Panc1 (cell line): ENCODE results near the gene PPM1N. TPM values are rescaled to one million over a fixed set of nuclear protein-coding genes. Genes with fewer than 3 reads are reported as not detected.

ENCODE experiments used
- ATAC-seq: fragments of 200-7000 bp; cut with Tn5 transposase; 2 replicates; pipeline ENCODE4 v1.9.1; 2020; ENCODE audit warnings: mild to moderate bottlenecking, moderate library complexity
- BruUV-seq: library from RNA; stranded (reverse); fragments of 400-500 nt; replicated peaks from 2 replicates; lab custom pipeline; 2021; lab: Mats Ljungman, UMichigan
- CTCF ChIA-PET: fragments of 300-600 bp; sonication (Branson Sonifier 250); formaldehyde crosslinking; loops from one replicate; lab custom pipeline; 2022; ENCODE audit warnings: antibody characterized with exemption; lab: Charles Lee
- POLR2A ChIA-PET: fragments of 300-600 bp; sonication (Branson Sonifier 250); formaldehyde crosslinking; loops from one replicate; lab custom pipeline; 2022; ENCODE audit warnings: antibody characterized with exemption; lab: Charles Lee
- DNase-seq: peaks from one replicate; pipeline ENCODE4 v3.0.0-alpha.2; 2010; ENCODE audit warnings: low read depth, low spot score
- H3K27ac ChIP-seq: 2 replicates; pipeline ENCODE4 v1.5.1; 2011; ENCODE audit warnings: mild to moderate bottlenecking, low read length, inconsistent platforms
- H3K27me3 ChIP-seq: fragments of 200-500 bp; sonication (Bioruptor generic); 2 replicates; pipeline ENCODE4 v1.6.0; 2014; ENCODE audit warnings: low read length, inconsistent platforms; ENCODE audit not compliant: control insufficient read depth, insufficient read depth
- H3K36me3 ChIP-seq: fragments of 200-500 bp; sonication (Bioruptor generic); 2 replicates; pipeline ENCODE4 v1.5.1; 2014; ENCODE audit warnings: inconsistent platforms, mild to moderate bottlenecking, low read length, moderate library complexity; ENCODE audit not compliant: control insufficient read depth, insufficient read depth
- H3K4me1 ChIP-seq: 2 replicates; pipeline ENCODE4 v1.5.1; 2011; ENCODE audit warnings: inconsistent platforms, mild to moderate bottlenecking, low read length, moderate library complexity; ENCODE audit not compliant: control insufficient read depth, insufficient read depth
- H3K4me3 ChIP-seq, 2 experiments: 2 replicates each; pipeline ENCODE4 v1.5.1; 2011 to 2012; ENCODE audit warnings: low read depth in 2 of 2, low read length in 2 of 2, mild to moderate bottlenecking in 2 of 2, inconsistent platforms in 1 of 2, moderate library complexity in 1 of 2
- H3K9me3 ChIP-seq: fragments of 200-500 bp; sonication (Bioruptor generic); 2 replicates; pipeline ENCODE4 v1.5.1; 2014; ENCODE audit warnings: low read depth, mild to moderate bottlenecking, inconsistent platforms, low read length, moderate library complexity; ENCODE audit not compliant: control insufficient read depth, insufficient read depth
- CTCF ChIP-seq: fragments of 450-650 bp; IDR thresholded peaks from 2 replicates; pipeline ENCODE4 v1.5.1; 2017; ENCODE audit warnings: mild to moderate bottlenecking
- POLR2AphosphoS5 ChIP-seq: IDR thresholded peaks from 2 replicates; pipeline ENCODE4 v1.6.1; 2012; ENCODE audit warnings: mild to moderate bottlenecking, low read depth, low read length, moderate library complexity
- REST ChIP-seq, 2 experiments: IDR thresholded peaks; 2 replicates each; pipeline ENCODE4 v1.6.1; 2011 to 2012; ENCODE audit warnings: low read depth in 2 of 2, control low read depth in 1 of 2, low read length in 1 of 2, mild to moderate bottlenecking in 1 of 2, moderate library complexity in 1 of 2; ENCODE audit not compliant: insufficient read depth in 1 of 2
- SIN3A ChIP-seq: IDR thresholded peaks from 2 replicates; pipeline ENCODE4 v1.6.1; 2012; ENCODE audit warnings: low read depth, mild to moderate bottlenecking, low read length, moderate library complexity, borderline replicate concordance; ENCODE audit not compliant: insufficient read depth
- TCF7L2 ChIP-seq: IDR thresholded peaks from 2 replicates; pipeline ENCODE4 v1.6.1; 2011; ENCODE audit warnings: mild to moderate bottlenecking, low read depth, low read length, inconsistent platforms
- in situ Hi-C: cut with HindIII; loops from 2 replicates; pipeline ENCODE4 v1.10.0; 2016; ENCODE audit warnings: low sequenced_read_pairs, low pct_unique_long_range_greater_than_20kb
- intact Hi-C: fragments of 100-400 bp; cut with micrococcal nuclease; formaldehyde crosslinking; loops from one replicate; pipeline ENCODE4 v1.10.0; 2022; ENCODE audit not compliant: unreplicated experiment
- total RNA-seq: library from RNA; stranded (reverse); gene quantifications from one replicate; pipeline ENCODE4 v1.2.1, GENCODE V29; 2021; ENCODE audit not compliant: unreplicated experiment

The PPM1N gene
- total RNA-seq, 1 experiment from 2014 or later: 3.3 TPM

- no TSS peak for BruUV-seq
- DNase-seq: no peak
- POLR2A ChIA-PET: no interaction called here
These were observed 17.7 kb downstream of the PPM1N start for GRCh38 chr19:45515807-45516401.

GRCh38 chr19:45517238-45517637 lies 19.0 kb downstream of the PPM1N start:
- H3K9me3 ChIP-seq: no peaks in the 10 kb centered on the region
- H3K4me1 ChIP-seq: peaks cover 17% of the 10 kb centered on the region
- peak overlapping the region; percentile 48; the same call in 1 of the 2 replicates for H3K27ac ChIP-seq
- DNase-seq: no peak
- CTCF ChIA-PET: no interaction called here
- no peaks in the 10 kb centered on the region for H3K27me3 ChIP-seq
- POLR2A ChIA-PET: no interaction called here
- H3K36me3 ChIP-seq: no peaks in the 10 kb centered on the region; the same call in 1 of the 2 replicates
- no TSS peak for BruUV-seq
- H3K4me3 ChIP-seq: no peak overlapping the region
- TF ChIP-seq TCF7L2: no peak
- no peak for TF ChIP-seq POLR2AphosphoS5
- intact Hi-C loops: no loop called here
- in situ Hi-C loops: no loop called here
- ATAC-seq: no peak

More at GRCh38 chr19:45515807-45516401, 17.7 kb downstream of the PPM1N start:
- ATAC-seq: peak; percentile 32; the same call in 1 of the 2 replicates
- H3K9me3 ChIP-seq: no peaks in the 10 kb centered on the region
- H3K27me3 ChIP-seq: no peaks in the 10 kb centered on the region
- no peak overlapping the region for H3K4me3 ChIP-seq
- in situ Hi-C loops: no loop called here
- intact Hi-C loops: no loop called here
- CTCF ChIA-PET: interaction anchor here (0.6 kb wide), 1 partner anchor 41 kb away, joined by 6 read pairs; no protein-coding TSS in a partner anchor
- no peaks in the 10 kb centered on the region; the same call in 1 of the 2 replicates for H3K36me3 ChIP-seq
- peaks cover 26% of the 10 kb centered on the region for H3K4me1 ChIP-seq
- no peak overlapping the region for H3K27ac ChIP-seq
- TF ChIP-seq SIN3A (no peak), POLR2AphosphoS5 (no peak), TCF7L2 (no peak), REST (IDR thresholded peaks at IDR 0.05; ENCODE audit: insufficient read depth in 1 of 2, low read depth in 2 of 2, low read length in 1 of 2) (no peak), CTCF (no peak)
